ENCODE measurements around the gene CALR.
"Not testable (repeated sequence)": the region's sequence is repeated elsewhere in the genome, so short reads cannot be mapped to it uniquely, and the experiment has no call there.

The CALR gene

GRCh38 chr19:12970070-12970820, 31.8 kb downstream of the CALR start:
- no peak for DNase-seq (ENCODE audit: low spot score)
- no peak for TF ChIP-seq CTCF (IDR thresholded peaks at IDR 0.05; ENCODE audit: extremely low read depth, missing control alignments)

DNA sequence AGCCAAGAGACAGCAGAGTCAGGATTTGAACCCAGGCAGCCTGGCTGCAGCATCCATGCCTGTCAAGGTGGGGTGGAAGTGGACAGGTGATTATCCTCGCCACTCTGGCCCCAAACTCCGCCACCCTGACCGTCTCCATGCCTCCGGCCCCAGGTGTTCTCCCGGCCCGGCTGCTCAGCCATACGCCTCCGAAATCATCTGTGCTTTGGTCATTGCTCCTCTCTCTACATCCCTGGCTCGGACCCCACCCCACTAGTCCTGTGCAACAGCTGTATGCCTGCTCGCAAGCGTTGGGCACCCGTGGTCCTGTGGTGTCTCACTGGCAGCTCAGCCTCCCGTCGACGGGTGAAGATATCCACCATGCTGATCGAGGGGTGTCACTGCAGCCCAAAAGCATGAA, 34.8 kb downstream of the CALR start:
- DNase-seq (ENCODE audit: low spot score): no peak
- no peak for TF ChIP-seq CTCF (IDR thresholded peaks at IDR 0.05; ENCODE audit: extremely low read depth, missing control alignments)

DNA sequence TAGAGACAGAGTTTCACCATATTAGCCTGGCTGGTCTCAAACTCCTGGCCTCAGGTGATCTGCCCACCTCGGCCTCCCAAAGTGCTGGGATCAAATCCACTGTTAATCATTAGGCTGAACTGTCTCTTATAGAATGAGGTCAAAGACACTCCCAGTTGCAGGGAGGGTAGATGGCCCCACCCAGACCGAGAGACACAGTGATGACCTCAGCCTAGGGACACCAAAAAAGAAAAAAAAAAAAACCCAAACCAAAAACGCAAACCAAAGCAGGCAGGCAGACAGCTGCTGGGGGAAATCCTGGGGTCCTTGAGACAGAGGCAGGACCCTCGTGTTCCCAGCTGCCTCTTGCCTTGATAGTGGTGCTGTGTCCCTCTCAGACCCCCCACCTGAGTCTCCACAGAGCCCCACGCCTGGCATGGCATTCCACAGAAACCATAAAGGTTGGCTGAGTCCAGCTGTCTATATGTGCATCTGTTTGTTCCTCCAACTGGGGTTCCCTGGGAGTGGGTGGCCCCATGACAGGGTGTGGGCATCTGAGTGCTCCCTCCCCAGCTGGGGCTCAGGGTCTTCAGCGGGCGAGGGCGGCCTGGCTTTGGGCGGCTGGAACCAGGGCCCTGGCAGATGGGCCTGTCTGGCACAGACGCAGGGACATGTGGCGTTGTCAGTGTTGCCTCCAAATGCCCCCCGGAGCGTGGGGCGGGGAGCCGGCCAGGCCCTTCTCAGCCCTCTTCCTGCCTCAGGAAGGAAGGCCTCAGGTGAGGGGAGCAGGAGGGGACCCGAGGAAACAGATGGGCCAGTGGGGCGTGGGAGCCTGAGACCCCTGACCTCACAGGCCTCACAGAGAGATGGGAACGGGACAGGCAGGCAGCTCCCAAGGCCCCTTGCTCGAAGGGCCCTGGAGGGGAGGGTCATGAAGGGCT, 36.2 kb downstream of the CALR start:
- TF ChIP-seq CTCF (IDR thresholded peaks at IDR 0.05; ENCODE audit: extremely low read depth, missing control alignments): no peak
- peak; percentile 63 for DNase-seq (ENCODE audit: low spot score)

GRCh38 chr19:12975221-12975741, 36.9 kb downstream of the CALR start:
- no peak for DNase-seq (ENCODE audit: low spot score)
- TF ChIP-seq CTCF (IDR thresholded peaks at IDR 0.05; ENCODE audit: extremely low read depth, missing control alignments): no peak

- DNase-seq (ENCODE audit: low spot score): not testable (repeated sequence)
Observed at GRCh38 chr19:12976109-12976508, 37.7 kb downstream of the CALR start.

DNA sequence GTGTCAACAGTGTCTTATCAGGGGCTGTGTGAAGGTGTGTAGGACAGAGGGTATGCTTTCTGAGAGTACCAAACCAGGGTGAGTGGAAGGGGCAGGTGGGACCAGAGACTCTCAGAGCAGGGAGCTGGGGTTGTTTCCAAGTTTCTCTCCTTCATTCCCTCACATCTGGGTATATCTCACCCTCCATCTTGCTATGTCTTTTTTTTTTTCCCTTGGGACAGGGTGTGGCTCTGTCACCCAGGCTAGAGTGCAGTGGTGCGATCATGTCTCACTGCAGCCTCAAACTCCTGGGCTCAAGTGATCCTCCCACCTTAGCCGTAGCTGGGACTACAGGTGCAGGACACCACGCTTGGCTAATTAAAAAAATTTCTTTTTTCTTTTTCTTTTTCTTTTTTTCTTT, 41.6 kb downstream of the CALR start:
- no peak for TF ChIP-seq CTCF (IDR thresholded peaks at IDR 0.05; ENCODE audit: extremely low read depth, missing control alignments)
- DNase-seq (ENCODE audit: low spot score): no peak

- no peak for TF ChIP-seq CTCF (IDR thresholded peaks at IDR 0.05; ENCODE audit: extremely low read depth, missing control alignments)
- no peak for DNase-seq (ENCODE audit: low spot score)
Observed at GRCh38 chr19:12982648-12983047, 44.2 kb downstream of the CALR start.

Measured in GM20000 (cell line).